HG02973 (cell line): Measurements from ENCODE around the gene HOXA13.

Experiments
- ATAC-seq: cut with Tn5 transposase; IDR thresholded peaks from one replicate; pipeline ENCODE4 v1.9.1; 2021; ENCODE audit warnings: moderate library complexity; ENCODE audit not compliant: unreplicated experiment

Gene HOXA13

DNA sequence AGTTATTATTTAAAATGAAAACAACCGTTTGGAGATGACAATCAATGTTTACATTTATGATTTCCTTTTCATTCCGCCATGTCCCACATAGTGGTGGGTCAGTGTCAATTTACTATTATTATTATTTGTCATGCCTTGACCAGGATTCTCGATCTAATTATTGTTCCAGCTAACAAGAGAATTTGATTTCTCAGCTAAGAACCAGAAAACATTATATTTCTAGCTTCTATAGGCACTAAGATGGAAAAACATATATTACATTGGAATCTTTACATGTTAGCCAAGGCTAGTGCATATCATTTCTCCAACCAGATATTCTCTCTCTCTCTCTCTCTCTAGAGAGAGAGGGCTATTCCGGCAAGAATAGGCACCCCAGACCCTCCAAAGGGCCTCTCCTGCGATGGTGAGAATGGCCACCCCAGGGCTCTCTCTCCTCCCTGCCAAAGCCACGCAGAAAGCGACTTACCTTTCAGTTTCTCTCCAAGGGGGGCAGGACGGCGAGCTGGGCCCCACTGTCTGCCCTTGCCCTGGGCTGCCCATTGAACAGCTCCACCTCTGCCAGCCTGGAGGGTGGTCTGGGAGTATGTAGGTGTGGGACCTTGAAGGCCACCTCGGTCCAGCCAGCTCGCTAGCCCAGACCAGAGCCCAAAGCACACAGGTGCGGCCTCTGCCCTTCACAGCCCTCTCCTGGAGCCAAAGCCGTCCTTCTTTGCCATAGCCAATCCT is 49.9 kb downstream of the HOXA13 start:
- no peak for ATAC-seq

GRCh38 chr7:27148756-27149641 is 50.9 kb downstream of the HOXA13 start:
- no peak for ATAC-seq

DNA sequence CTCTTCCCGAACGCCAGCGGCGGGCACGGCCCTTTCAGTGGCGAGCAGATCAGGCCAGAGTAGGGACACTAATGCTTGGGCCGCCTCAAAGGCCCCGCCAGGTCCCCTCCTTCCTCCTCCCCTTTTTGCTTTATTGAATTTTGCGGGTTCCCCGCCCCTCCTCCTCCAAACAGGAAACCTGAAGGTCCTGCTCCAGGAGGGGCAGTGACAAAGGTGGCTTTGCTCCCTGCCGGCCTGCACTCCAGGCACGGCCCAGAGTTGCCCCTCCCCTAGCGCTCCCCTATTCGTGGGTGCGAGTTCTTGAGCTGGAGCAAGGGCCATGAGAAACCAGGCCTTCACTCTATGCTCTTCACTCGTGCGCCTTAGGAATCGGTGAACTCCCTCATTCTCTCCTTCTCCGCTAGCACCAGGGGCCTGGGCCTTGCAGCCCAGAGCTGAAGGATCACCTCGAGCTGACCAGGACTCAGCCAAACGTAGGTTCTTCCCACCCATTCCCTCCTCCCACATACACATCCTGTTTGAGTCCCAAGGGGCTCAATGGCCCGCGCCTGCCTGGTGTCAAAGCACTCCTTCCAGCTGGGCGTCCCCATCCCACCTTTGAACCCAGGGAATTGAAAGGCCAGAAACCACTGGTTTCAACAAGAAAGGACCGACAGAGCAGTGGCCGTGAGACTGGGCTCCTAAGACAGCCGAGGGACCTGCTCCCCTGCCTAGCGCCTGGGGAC is 51.7 kb downstream of the HOXA13 start:
- ATAC-seq, result no peak

DNA sequence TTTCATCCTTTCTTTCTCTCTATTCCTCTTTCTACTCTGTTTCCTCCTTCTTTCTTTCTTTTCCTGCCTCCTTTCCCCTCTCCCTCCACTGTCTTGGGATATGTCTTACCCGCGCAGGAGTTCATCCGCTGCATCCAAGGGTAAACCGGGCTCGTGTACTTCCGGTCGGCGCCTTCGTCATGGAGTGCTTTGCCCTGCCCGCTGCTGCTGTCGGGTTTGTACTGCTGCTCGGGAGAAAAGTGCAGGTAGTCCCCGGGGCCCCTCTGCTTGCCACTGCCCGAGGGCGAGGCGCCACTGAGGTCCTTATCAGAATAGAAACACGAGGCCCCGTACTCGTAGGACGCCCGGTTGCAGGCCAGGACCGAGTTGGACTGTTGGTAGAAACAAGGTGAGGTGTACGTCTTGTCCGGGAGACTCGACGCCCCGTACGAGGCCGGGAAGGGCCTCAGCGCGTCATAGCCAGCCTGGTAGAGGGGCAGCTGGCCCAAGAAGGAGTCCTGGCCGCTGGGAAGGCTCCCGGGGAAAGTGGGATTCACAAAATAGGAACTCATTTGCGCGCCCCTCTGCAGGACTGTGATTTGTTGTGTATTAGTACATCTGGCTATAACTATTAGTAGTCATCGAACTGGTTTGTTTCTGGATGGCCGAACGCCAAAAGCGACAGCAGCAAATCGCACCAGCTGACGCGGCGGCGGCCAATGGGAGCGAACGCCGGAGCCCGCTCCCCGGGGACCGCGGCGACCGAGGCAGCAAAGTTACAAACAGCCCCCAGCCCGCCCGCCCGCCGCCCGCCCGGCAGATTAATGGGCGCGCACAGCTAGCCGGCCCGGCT is 52.5 kb downstream of the HOXA13 start, which contains the start of gene HOXA6:
TSS of gene HOXA6 (minus strand) at position 576 of the 832 bp plus-strand sequence. CDS start at position 551, 25 bp downstream.
- ATAC-seq, result no peak

DNA sequence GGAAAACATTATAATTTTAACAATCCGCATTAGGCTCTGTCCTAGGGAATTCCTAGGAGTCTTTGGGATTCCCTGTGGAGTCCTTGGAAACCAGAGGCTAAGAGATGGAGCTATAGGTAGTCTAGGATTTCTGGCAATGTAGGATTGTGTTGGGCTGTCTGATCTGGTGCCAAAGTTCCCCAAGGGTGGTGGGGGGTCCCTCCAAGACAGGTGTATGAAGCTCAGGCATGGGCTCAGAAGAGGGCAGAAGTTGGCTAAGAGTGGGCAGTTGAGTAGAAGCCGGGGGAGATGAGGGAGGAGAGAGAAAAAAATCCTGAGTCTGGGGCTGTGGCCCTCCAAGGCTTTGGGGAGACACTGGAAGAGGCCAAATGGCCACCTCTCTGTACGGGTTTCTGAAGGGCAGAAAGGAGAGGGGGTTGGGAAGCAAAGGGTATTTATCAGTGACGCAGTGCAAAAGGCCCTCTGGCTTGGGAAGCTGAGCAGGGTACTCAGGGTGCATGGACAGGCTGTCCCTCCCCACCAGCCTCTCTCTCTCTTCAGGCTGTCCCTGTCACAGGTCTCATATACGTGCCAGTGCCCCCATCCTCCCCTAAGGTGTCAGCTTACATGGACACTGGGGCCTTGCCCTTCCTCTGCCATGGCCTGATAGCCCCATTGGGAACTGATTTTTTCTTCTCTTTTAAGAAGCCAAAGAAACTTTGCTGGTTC is 53.2 kb downstream of the HOXA13 start:
- ATAC-seq, result no peak

- no peak for ATAC-seq
Measured at GRCh38 chr7:27145914-27146412, 53.9 kb downstream of the HOXA13 start.

DNA sequence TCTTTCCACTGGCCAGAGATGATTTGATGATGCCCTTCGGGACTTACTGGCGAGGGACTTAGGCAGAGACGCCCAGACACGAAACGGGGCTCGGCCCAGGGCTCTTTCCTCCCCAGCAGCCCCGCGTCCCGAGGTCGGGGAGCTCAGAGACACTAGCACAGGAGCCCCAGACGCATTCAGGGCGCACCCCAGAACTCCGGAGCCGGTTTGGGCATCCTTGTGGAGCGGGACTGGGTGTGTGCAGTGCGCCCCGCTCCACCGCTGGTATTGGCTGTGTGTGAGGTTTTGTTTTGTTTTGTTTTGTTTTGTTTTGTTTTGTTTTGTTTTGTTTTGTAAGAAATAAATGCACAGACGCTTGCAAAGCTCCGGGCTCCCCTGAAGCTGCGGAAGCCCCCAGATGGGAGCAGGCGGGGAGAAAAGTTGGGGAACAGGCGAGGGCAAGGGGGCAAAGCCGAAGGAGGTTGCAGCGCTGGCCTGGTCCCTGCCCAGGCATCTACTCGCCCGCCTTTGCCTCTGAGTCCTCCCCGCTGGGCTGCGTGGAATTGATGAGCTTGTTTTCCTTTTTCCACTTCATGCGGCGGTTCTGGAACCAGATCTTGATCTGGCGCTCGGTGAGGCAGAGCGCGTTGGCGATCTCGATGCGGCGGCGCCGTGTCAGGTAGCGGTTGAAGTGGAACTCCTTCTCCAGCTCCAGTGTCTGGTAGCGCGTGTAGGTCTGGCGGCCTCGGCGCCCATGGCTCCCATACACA is 54.6 kb downstream of the HOXA13 start:
- no peak for ATAC-seq

GRCh38 chr7:27144781-27145164 is 55.1 kb downstream of the HOXA13 start:
- no peak for ATAC-seq
